Measurements from ENCODE around the gene NACA2.

Gene NACA2

GRCh38 chr17:61555127-61555566 is 35.9 kb downstream of the NACA2 start:
- TF ChIP-seq SIN3A (IDR thresholded peaks at IDR 0.05; ENCODE audit: borderline replicate concordance, insufficient read depth, low read length) (no peak), FOXP2 (optimal IDR thresholded peaks at IDR 0.05; ENCODE audit: borderline replicate concordance, extremely low read depth, extremely low read length, insufficient read depth) (no peak), TAF1 (IDR thresholded peaks at IDR 0.05; ENCODE audit: borderline replicate concordance, insufficient read depth, low read length) (no peak), REST (IDR thresholded peaks at IDR 0.05; ENCODE audit: insufficient read depth in 1 of 2, low read depth in 2 of 2, low read length in 2 of 2) (no peak), POLR2AphosphoS5 (IDR thresholded peaks at IDR 0.05; ENCODE audit: low read depth, low read length) (no peak)

GRCh38 chr17:61554209-61554608 is 36.8 kb downstream of the NACA2 start:
- TF ChIP-seq SIN3A (IDR thresholded peaks at IDR 0.05; ENCODE audit: borderline replicate concordance, insufficient read depth, low read length) (no peak), FOXP2 (optimal IDR thresholded peaks at IDR 0.05; ENCODE audit: borderline replicate concordance, extremely low read depth, extremely low read length, insufficient read depth) (no peak), POLR2AphosphoS5 (IDR thresholded peaks at IDR 0.05; ENCODE audit: low read depth, low read length) (no peak), REST (IDR thresholded peaks at IDR 0.05; ENCODE audit: insufficient read depth in 1 of 2, low read depth in 2 of 2, low read length in 2 of 2) (no peak), TAF1 (IDR thresholded peaks at IDR 0.05; ENCODE audit: borderline replicate concordance, insufficient read depth, low read length) (no peak)

- no peak for TF ChIP-seq POLR2AphosphoS5 (IDR thresholded peaks at IDR 0.05; ENCODE audit: low read depth, low read length)
- no peak for TF ChIP-seq SIN3A (IDR thresholded peaks at IDR 0.05; ENCODE audit: borderline replicate concordance, insufficient read depth, low read length)
- TF ChIP-seq FOXP2 (optimal IDR thresholded peaks at IDR 0.05; ENCODE audit: borderline replicate concordance, extremely low read depth, extremely low read length, insufficient read depth) = no peak
- TF ChIP-seq REST (IDR thresholded peaks at IDR 0.05; ENCODE audit: insufficient read depth in 1 of 2, low read depth in 2 of 2, low read length in 2 of 2) = no peak
- no peak for TF ChIP-seq TAF1 (IDR thresholded peaks at IDR 0.05; ENCODE audit: borderline replicate concordance, insufficient read depth, low read length)
Observed at GRCh38 chr17:61551255-61551742, 39.7 kb downstream of the NACA2 start.

GRCh38 chr17:61547113-61547512 is 43.9 kb downstream of the NACA2 start:
- TF ChIP-seq SIN3A (IDR thresholded peaks at IDR 0.05; ENCODE audit: borderline replicate concordance, insufficient read depth, low read length) = no peak

GRCh38 chr17:61545335-61545938 is 45.6 kb downstream of the NACA2 start:
- no peak for TF ChIP-seq TAF1 (IDR thresholded peaks at IDR 0.05; ENCODE audit: borderline replicate concordance, insufficient read depth, low read length)
- no peak for TF ChIP-seq FOXP2 (optimal IDR thresholded peaks at IDR 0.05; ENCODE audit: borderline replicate concordance, extremely low read depth, extremely low read length, insufficient read depth)
- no peak for TF ChIP-seq REST (IDR thresholded peaks at IDR 0.05; ENCODE audit: insufficient read depth in 1 of 2, low read depth in 2 of 2, low read length in 2 of 2)
- TF ChIP-seq POLR2AphosphoS5 (IDR thresholded peaks at IDR 0.05; ENCODE audit: low read depth, low read length) = no peak
- TF ChIP-seq SIN3A (IDR thresholded peaks at IDR 0.05; ENCODE audit: borderline replicate concordance, insufficient read depth, low read length) = no peak
